Heart left ventricle (tissue), 16 donors: ENCODE measurements around the gene MYO5B. TPM values are rescaled to one million over a fixed set of nuclear protein-coding genes. Genes with fewer than 3 reads are reported as not detected.

Source experiments
- ATAC-seq, 4 donors: fragments of 200-7000 bp; cut with Tn5 transposase; one replicate each; pipeline ENCODE4 v1.9.1; 2020 to 2022; ENCODE audit warnings: moderate library complexity in 4 of 4, mild to moderate bottlenecking in 3 of 4, moderate number of reproducible peaks in 1 of 4
- DNase-seq, 5 donors: peaks; one replicate each; pipeline ENCODE4 v3.0.0-alpha.2; 2020
- H3K27ac ChIP-seq, 12 donors: fragments of 200-600 bp; sonication (generic) in 4 of 12; one replicate each; pipeline versions ENCODE4 v1.5.0 to v1.8.0; 2016 to 2022; ENCODE audit warnings: mild to moderate bottlenecking in 2 of 12
- H3K27me3 ChIP-seq, 9 donors: fragments of 200-600 bp; sonication (generic) in 2 of 9; one replicate each; pipeline versions ENCODE4 v1.5.1 to v1.8.0; 2016 to 2022; ENCODE audit warnings: mild to moderate bottlenecking in 3 of 9
- H3K36me3 ChIP-seq, 9 donors: fragments of 200-600 bp; sonication (generic) in 2 of 9; one replicate each; pipeline versions ENCODE4 v1.5.0 to v1.8.0; 2018 to 2022; ENCODE audit warnings: mild to moderate bottlenecking in 2 of 9
- H3K4me1 ChIP-seq, 12 donors: fragments of 200-600 bp; sonication (generic) in 4 of 12; one replicate each; pipeline versions ENCODE4 v1.5.0 to v1.8.0; 2016 to 2022; ENCODE audit warnings: mild to moderate bottlenecking in 3 of 12
- H3K4me3 ChIP-seq, 12 donors: fragments of 200-600 bp; sonication (generic) in 4 of 12; one replicate each; pipeline versions ENCODE4 v1.5.0 to v1.8.0; 2017 to 2022; ENCODE audit warnings: mild to moderate bottlenecking in 9 of 12, moderate library complexity in 4 of 12
- H3K9me3 ChIP-seq, 12 donors: fragments of 200-600 bp; sonication (generic) in 4 of 12; one replicate each; pipeline versions ENCODE4 v1.5.0 to v1.8.0; 2016 to 2022; ENCODE audit warnings: mild to moderate bottlenecking in 1 of 12
- CTCF ChIP-seq, 12 donors: fragments of 200-600 bp; sonication (generic) in 4 of 12; IDR thresholded peaks; one replicate each; pipeline versions ENCODE4 v1.5.0 to v1.8.0; 2018 to 2022; ENCODE audit warnings: antibody characterized with exemption in 12 of 12, mild to moderate bottlenecking in 5 of 12
- POLR2A ChIP-seq, 2 donors: fragments of 450-650 bp; IDR thresholded peaks; one replicate each; pipeline ENCODE4 v1.6.1; 2017; ENCODE audit warnings: antibody characterized with exemption in 2 of 2, mild to moderate bottlenecking in 2 of 2, moderate library complexity in 2 of 2
- WGBS, 4 donors: extraction: QIAGEN DNeasy Blood & Tissue Kit in 2 of 4; methylation state at CpG; one replicate each; pipeline versions ENCODE4 v1.1.5 to v1.1.7; 2013 to 2018; 5-methylcytosine and 5-hydroxymethylcytosine counted together
- intact Hi-C, 10 donors: fragments of 100-400 bp; cut with DNase I; formaldehyde crosslinking; loops; one replicate each; pipeline versions ENCODE4 v1.11.1 to v1.14.2; 2022
- polyA plus RNA-seq, 2 donors: library from polyadenylated mRNA; stranded (reverse); fragments of 200-250 nt; gene quantifications; one replicate each; pipeline ENCODE4 v1.2.3, GENCODE V29; 2013
- total RNA-seq, 9 donors: library from RNA; depleted of rRNA in 2 of 9; stranded (reverse); fragments of >200 nt in 2 of 9; fragmentation: NEBNext Ultra II Directional in 3 of 9; extraction: Animal tissue kit (Norgen Biotek cat#: 25700) in 3 of 9; gene quantifications; one replicate each; pipeline versions ENCODE4 v1.1.0 to v1.2.4, GENCODE V29; 2016 to 2023
- donor health status: ischemic (EF 13 %, LVEDD 7.1; RV severe dilation, severe dysfunction).
- donor health status: healthy with polysubstance abuse.
- donor health status: DM: no; HTN: yes; CAD: no.
- donor health status: DM: no; HTN: no; CAD: no.
- donor health status: ischemic (EF 25% LVEDD 6.9; RV normal size, moderate dysfunction).
- donor health status: ischemic (EF 25% LVEDD 5.7; RV mildly dilated, moderate dysfunction).
- donor health status: healthy.
- donor health status: DM: yes; HTN: yes; CAD: no.
- donor health status: ischemic (EF 35%, LVEDD 5.7; RV mildly dilated, moderate dysfunction).
- donor health status: nonischemic (EF 11% LVEDD 7.7; RV severe dilation, severe dysfunction).
- donor health status: DM: yes; HTN: yes; CAD: no.
- donor health status: PGD.
- donor health status: ischemic (EF 29% LVEDD 5.4; RV normal size, mild dysfunction).
- donor health status: nonischemic (EF 23%, LVEDD 6.1; RV moderate dilation, normal function).

MYO5B gene
- total and polyA plus RNA-seq, 11 donors, result 0.51 to 5.9 (median 1.4) TPM

DNA sequence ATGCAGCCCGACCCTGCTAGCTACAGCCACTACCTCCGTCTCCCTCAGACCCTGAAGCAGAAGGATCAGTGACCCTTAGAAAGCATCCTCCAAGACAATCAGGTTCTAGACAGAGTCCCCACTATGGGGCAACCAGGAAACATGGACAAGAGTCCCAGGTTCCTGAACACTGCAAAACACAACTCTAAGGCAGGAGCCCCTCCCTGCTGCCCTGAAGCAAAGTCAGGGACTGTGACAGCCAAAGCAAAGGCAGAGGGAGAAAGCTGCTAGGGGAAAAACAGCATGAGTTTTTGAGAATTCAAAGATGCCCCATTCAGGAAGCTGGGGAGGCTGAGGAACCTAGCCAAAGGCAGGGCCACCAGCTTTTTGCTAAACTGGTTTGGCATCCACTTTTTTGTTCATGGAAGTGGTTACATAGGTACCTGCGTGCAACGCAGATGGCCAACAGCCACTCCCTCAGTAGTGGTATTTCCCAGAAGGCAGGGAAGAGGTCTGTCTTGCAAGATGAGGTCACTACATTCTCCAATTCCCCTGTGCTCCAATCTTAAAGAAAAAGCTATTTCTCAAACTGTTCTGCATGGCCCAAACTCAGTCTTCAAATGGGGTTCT is 33.2 kb downstream of the MYO5B start:
- H3K4me3 ChIP-seq, result no peak overlapping the region
- intact Hi-C loops, result no loop called here
- WGBS, 4 donors, result 59 to 71% (median 61%) methylated on average over 3 to 4 of the region's 4 CpGs
- H3K36me3 ChIP-seq, result no peaks in the 10 kb centered on the region
- no peaks in the 10 kb centered on the region for H3K4me1 ChIP-seq
- peaks cover 0 to 26% (median 3%) of the 10 kb centered on the region in 9 donors for H3K27me3 ChIP-seq
- no peak for ATAC-seq
- TF ChIP-seq CTCF (IDR thresholded peaks at IDR 0.05), result no peak
- no peak for TF ChIP-seq POLR2A (IDR thresholded peaks at IDR 0.05)
- DNase-seq, result no peak
- no peak overlapping the region for H3K27ac ChIP-seq
- no peaks in the 10 kb centered on the region for H3K9me3 ChIP-seq

GRCh38 chr18:50159654-50160046 is 35.3 kb downstream of the MYO5B start:
- intact Hi-C loops, result no loop called here
- no peak for ATAC-seq
- 74 to 84% (median 80%) methylated on average over 10 of the region's 10 CpGs for WGBS, 4 donors
- Histone ChIP-seq H3K4me1 (no peaks in the 10 kb centered on the region), H3K9me3 (no peaks in the 10 kb centered on the region), H3K4me3 (no peak overlapping the region), H3K36me3 (no peaks in the 10 kb centered on the region), H3K27me3 (peaks cover 0 to 26% (median 2%) of the 10 kb centered on the region in 9 donors), H3K27ac (no peak overlapping the region)
- TF ChIP-seq CTCF (IDR thresholded peaks at IDR 0.05), result no peak
- no peak for DNase-seq

GRCh38 chr18:50158866-50159653 is 35.9 kb downstream of the MYO5B start:
- H3K36me3 ChIP-seq, result no peaks in the 10 kb centered on the region
- TF ChIP-seq CTCF (IDR thresholded peaks at IDR 0.05) (no peak), POLR2A (IDR thresholded peaks at IDR 0.05) (no peak)
- intact Hi-C loops, result no loop called here
- no peaks in the 10 kb centered on the region for H3K4me1 ChIP-seq
- DNase-seq (no peak), ATAC-seq (no peak)
- H3K4me3 ChIP-seq, result no peak overlapping the region
- WGBS, 4 donors, result 61 to 72% (median 65%) methylated on average over 9 of the region's 9 CpGs
- no peaks in the 10 kb centered on the region for H3K9me3 ChIP-seq
- H3K27me3 ChIP-seq, result peaks cover 0 to 25% (median 2%) of the 10 kb centered on the region in 9 donors
- no peak overlapping the region for H3K27ac ChIP-seq

- intact Hi-C loops, result no loop called here
- ATAC-seq (no peak), DNase-seq (no peak)
- Histone ChIP-seq H3K4me1 (no peaks in the 10 kb centered on the region), H3K4me3 (no peak overlapping the region), H3K27me3 (peaks cover 0 to 5% (median 0%) of the 10 kb centered on the region in 9 donors), H3K36me3 (no peaks in the 10 kb centered on the region), H3K27ac (no peak overlapping the region), H3K9me3 (no peaks in the 10 kb centered on the region)
- 82 to 85% (median 83%) methylated on average over 2 of the region's 2 CpGs for WGBS, 4 donors
- no peak for TF ChIP-seq CTCF (IDR thresholded peaks at IDR 0.05)
- TF ChIP-seq POLR2A (IDR thresholded peaks at IDR 0.05), result no peak
Measured at GRCh38 chr18:50155406-50155805, 39.5 kb downstream of the MYO5B start.
